Spleen (tissue), 11 donors: Measurements from ENCODE around the gene INPP5B. TPM values are rescaled to one million over a fixed set of nuclear protein-coding genes. Genes with fewer than 3 reads are reported as not detected.

Source experiments
- DNase-seq: peaks from one replicate; pipeline ENCODE4 v3.0.0-alpha.2; 2020
- H3K27ac ChIP-seq, 8 donors: fragments of 200-600 bp; sonication (generic) in 7 of 8; 1 replicate in 4 of 8; 2 replicates in 4 of 8; pipeline versions ENCODE4 v1.5.0 to v1.8.0; 2016 to 2021; ENCODE audit warnings: inconsistent platforms in 4 of 8, mild to moderate bottlenecking in 4 of 8, moderate library complexity in 1 of 8
- H3K27me3 ChIP-seq, 7 donors: fragments of 200-600 bp; sonication (generic) in 6 of 7; replicated peaks in 1 of 7; 1 replicate in 4 of 7; 2 replicates in 3 of 7; pipeline versions ENCODE4 v1.5.0 to v1.8.0; 2016 to 2021; ENCODE audit warnings: inconsistent platforms in 3 of 7, mild to moderate bottlenecking in 1 of 7
- H3K36me3 ChIP-seq, 6 donors: fragments of 200-600 bp; sonication (generic) in 5 of 6; 1 replicate in 4 of 6; 2 replicates in 2 of 6; pipeline versions ENCODE4 v1.5.0 to v1.8.0; 2016 to 2021; ENCODE audit warnings: inconsistent platforms in 2 of 6
- H3K4me1 ChIP-seq, 6 donors: fragments of 200-600 bp; sonication (generic) in 5 of 6; 1 replicate in 3 of 6; 2 replicates in 3 of 6; pipeline versions ENCODE4 v1.5.0 to v1.8.0; 2016 to 2021; ENCODE audit warnings: inconsistent platforms in 3 of 6
- H3K4me3 ChIP-seq, 8 donors: fragments of 200-600 bp; sonication (generic) in 7 of 8; 1 replicate in 4 of 8; 2 replicates in 4 of 8; pipeline versions ENCODE4 v1.5.0 to v1.8.0; 2016 to 2021; ENCODE audit warnings: inconsistent platforms in 4 of 8, mild to moderate bottlenecking in 4 of 8, moderate library complexity in 2 of 8
- H3K9me3 ChIP-seq, 8 donors: fragments of 200-600 bp; sonication (generic) in 7 of 8; 1 replicate in 4 of 8; 2 replicates in 4 of 8; pipeline versions ENCODE4 v1.5.0 to v1.8.0; 2016 to 2021; ENCODE audit warnings: inconsistent platforms in 4 of 8
- CTCF ChIP-seq, 11 experiments: fragments of 200-600 bp in 7 of 11; fragments of 450-650 bp in 4 of 11; sonication (generic) in 4 of 11; IDR thresholded peaks in 8 of 11; conservative IDR thresholded peaks in 3 of 11; 1 replicate in 7 of 11; 2 replicates in 4 of 11; pipeline versions ENCODE4 v1.4.0 to v1.8.0; 2016 to 2021; ENCODE audit warnings: antibody characterized with exemption in 11 of 11, inconsistent platforms in 4 of 11, mild to moderate bottlenecking in 1 of 11
- POLR2A ChIP-seq, 3 donors: fragments of 450-650 bp; IDR thresholded peaks; one replicate each; pipeline ENCODE4 v1.5.1; 2017; ENCODE audit warnings: antibody characterized with exemption in 3 of 3, mild to moderate bottlenecking in 1 of 3
- POLR2AphosphoS5 ChIP-seq, 3 donors: sonication (generic); formaldehyde crosslinking; IDR thresholded peaks; one replicate each; pipeline ENCODE4 v1.5.1; 2017; ENCODE audit warnings: antibody characterized with exemption in 3 of 3
- WGBS, 5 donors: extraction: QIAGEN DNeasy Blood & Tissue Kit in 3 of 5; methylation state at CpG; one replicate each; pipeline versions ENCODE4 v1.1.5 to v1.1.7; 2013 to 2018; 5-methylcytosine and 5-hydroxymethylcytosine counted together
- intact Hi-C: fragments of 100-400 bp; cut with DNase I; formaldehyde crosslinking; loops from one replicate; pipeline ENCODE4 v1.15.0; 2023; ENCODE audit warnings: low total_unique reads
- polyA plus RNA-seq, 3 donors: library from polyadenylated mRNA; stranded (reverse); fragments of 200-250 nt; gene quantifications; one replicate each; pipeline ENCODE4 v1.2.1, GENCODE V29; 2013
- total RNA-seq, 7 donors: library from RNA; depleted of rRNA in 3 of 7; stranded (reverse); fragments of >200 nt in 3 of 7; fragmentation: NEBNext Ultra II Directional in 4 of 7; extraction: Animal tissue kit (Norgen Biotek cat#: 25700) in 4 of 7; gene quantifications; one replicate each; pipeline versions ENCODE4 v1.1.0 to v1.2.1, GENCODE V29; 2016 to 2021
- donor health status: healthy with polysubstance abuse.
- donor health status: DM: no; HTN: no; CAD: no; lungs with moderate emphysema.
- donor health status: DM: no; HTN: no; CAD: no.
- donor health status: Bipolar disorder and iron deficiency.
- donor health status: healthy.
- donor health status: DM: no; HTN: no; CAD: no.
- donor health status: DM: yes; HTN: yes; CAD: no.

The INPP5B gene
- total and polyA plus RNA-seq, 10 donors = 11.4 to 70.7 (median 36.7) TPM

DNA sequence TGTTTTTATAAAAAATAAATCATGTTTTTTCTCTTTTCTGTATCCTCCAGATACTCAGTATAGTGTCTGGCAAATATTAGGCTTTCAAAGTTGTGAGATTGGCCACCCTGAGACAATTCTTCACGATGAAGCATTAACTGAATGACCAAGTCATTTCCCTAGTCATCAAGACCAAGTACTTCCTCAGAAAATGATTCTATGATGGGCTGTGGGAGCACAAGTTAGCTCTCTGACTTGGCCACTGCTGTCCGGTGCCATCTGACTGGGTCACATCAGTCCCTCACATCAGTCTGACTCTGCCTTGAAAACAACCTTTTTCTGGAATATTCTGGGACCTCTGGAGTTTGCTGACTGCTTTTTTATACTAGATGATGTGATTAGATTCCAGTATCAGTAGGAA, 125.4 kb downstream of the INPP5B start:
- no peak for DNase-seq
- intact Hi-C loops = no loop called here
- TF ChIP-seq CTCF (IDR thresholded peaks at IDR 0.05 in 8 of 11, conservative IDR thresholded peaks at IDR 0.05 in 3 of 11) (no peak), POLR2A (IDR thresholded peaks at IDR 0.05) (no peak), POLR2AphosphoS5 (IDR thresholded peaks at IDR 0.05) (no peak)
- no peaks in the 10 kb centered on the region for H3K27me3 ChIP-seq
- no peak overlapping the region for H3K4me3 ChIP-seq
- H3K9me3 ChIP-seq = no peaks in the 10 kb centered on the region
- H3K27ac ChIP-seq = no peak overlapping the region
- 82 to 94% (median 91%) methylated on average over 2 of the region's 2 CpGs for WGBS, 5 donors
- peaks cover 0 to 98% (median 60%) of the 10 kb centered on the region in 6 donors for H3K36me3 ChIP-seq
- H3K4me1 ChIP-seq = peaks cover 0 to 35% (median 4%) of the 10 kb centered on the region in 6 donors

GRCh38 chr1:37817481-37817880, 129.4 kb downstream of the INPP5B start:
- DNase-seq = no peak
- intact Hi-C loops = no loop called here
- H3K27me3 ChIP-seq = no peaks in the 10 kb centered on the region
- WGBS, 5 donors = 52 to 63% (median 62%) methylated on average over 2 of the region's 2 CpGs
- H3K27ac ChIP-seq = no peak overlapping the region
- H3K4me1 ChIP-seq = peaks cover 0 to 23% (median 2%) of the 10 kb centered on the region in 6 donors
- H3K4me3 ChIP-seq = no peak overlapping the region
- H3K36me3 ChIP-seq = peaks cover 0 to 96% (median 63%) of the 10 kb centered on the region in 6 donors
- no peaks in the 10 kb centered on the region for H3K9me3 ChIP-seq
- TF ChIP-seq POLR2AphosphoS5 (IDR thresholded peaks at IDR 0.05) (no peak), POLR2A (IDR thresholded peaks at IDR 0.05) (no peak), CTCF (IDR thresholded peaks at IDR 0.05 in 8 of 11, conservative IDR thresholded peaks at IDR 0.05 in 3 of 11) (no peak)

- Histone ChIP-seq H3K9me3 (no peaks in the 10 kb centered on the region), H3K27me3 (no peaks in the 10 kb centered on the region), H3K4me3 (no peak overlapping the region), H3K36me3 (peaks cover 0 to 72% (median 39%) of the 10 kb centered on the region in 6 donors), H3K4me1 (peaks cover 3 to 39% (median 18%) of the 10 kb centered on the region in 6 donors), H3K27ac (no peak overlapping the region)
- intact Hi-C loops = no loop called here
- WGBS, 5 donors = 91 to 97% (median 96%) methylated on average over 7 of the region's 7 CpGs
- DNase-seq = no peak
- TF ChIP-seq CTCF (IDR thresholded peaks at IDR 0.05 in 8 of 11, conservative IDR thresholded peaks at IDR 0.05 in 3 of 11) = no peak
- TF ChIP-seq POLR2AphosphoS5 (IDR thresholded peaks at IDR 0.05) = no peak
- no peak for TF ChIP-seq POLR2A (IDR thresholded peaks at IDR 0.05)
Observed at GRCh38 chr1:37814252-37814651, 132.6 kb downstream of the INPP5B start.

DNA sequence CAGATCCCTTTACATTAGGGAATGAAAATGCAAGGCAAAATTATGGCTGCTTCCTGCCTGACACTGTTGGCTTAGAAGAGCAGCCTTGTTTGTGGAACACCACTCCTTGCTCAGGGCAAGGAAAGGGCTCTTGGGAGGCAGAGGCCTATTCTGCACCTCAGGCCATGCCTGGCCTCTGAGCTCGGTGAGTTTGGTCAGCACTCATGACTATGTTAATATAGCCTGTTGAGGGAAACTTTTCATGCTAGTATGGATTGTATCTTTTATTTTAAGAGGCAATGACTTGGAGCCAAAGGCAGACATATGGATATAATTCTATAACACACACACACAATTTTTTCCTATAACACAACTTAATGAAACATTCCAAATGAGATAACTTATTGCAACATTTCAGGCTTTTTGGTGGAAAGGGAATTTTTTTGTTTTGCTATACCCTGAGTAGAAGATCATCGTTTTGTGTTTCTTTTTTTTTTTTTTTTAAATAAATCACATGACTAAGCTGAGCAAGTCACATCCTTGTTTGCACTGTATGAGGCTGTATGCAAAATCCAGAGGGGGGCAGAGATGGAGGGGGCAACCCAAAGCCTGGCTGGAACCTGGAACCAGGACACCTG, 133.2 kb downstream of the INPP5B start:
- Histone ChIP-seq H3K27ac (no peak overlapping the region), H3K4me1 (peaks cover 9 to 41% (median 24%) of the 10 kb centered on the region in 6 donors), H3K4me3 (no peak overlapping the region), H3K36me3 (peaks cover 0 to 66% (median 35%) of the 10 kb centered on the region in 6 donors), H3K9me3 (no peaks in the 10 kb centered on the region), H3K27me3 (no peaks in the 10 kb centered on the region)
- no peak for DNase-seq
- WGBS, 5 donors = 84 to 92% (median 88%) methylated on average over 2 of the region's 2 CpGs
- TF ChIP-seq CTCF (IDR thresholded peaks at IDR 0.05 in 8 of 11, conservative IDR thresholded peaks at IDR 0.05 in 3 of 11) (no peak), POLR2AphosphoS5 (IDR thresholded peaks at IDR 0.05) (no peak), POLR2A (IDR thresholded peaks at IDR 0.05) (no peak)
- intact Hi-C loops = no loop called here
